A549 (cell line): Measurements from ENCODE around the gene VPS50.

Source experiments
- BHLHE40 ChIP-seq: IDR thresholded peaks from 2 replicates; pipeline ENCODE4 v1.6.1; 2012; ENCODE audit warnings: low read depth, low read length, inconsistent platforms
- ELK1 ChIP-seq: fragments of 150-350 bp; IDR thresholded peaks from 2 replicates; pipeline ENCODE4 v1.6.1; 2014; ENCODE audit warnings: low read depth, mild to moderate bottlenecking, low read length
- POLR2A ChIP-seq: IDR thresholded peaks from 2 replicates; pipeline ENCODE4 v1.6.1; 2012; ENCODE audit warnings: mild to moderate bottlenecking, low read length
- RCOR1 ChIP-seq: fragments of 150-350 bp; IDR thresholded peaks from 2 replicates; pipeline ENCODE4 v1.6.1; 2014; ENCODE audit warnings: antibody characterized with exemption, low read length, low read depth
- REST ChIP-seq: fragments of 200-600 bp; sonication (generic); IDR thresholded peaks from 2 replicates; pipeline ENCODE4 v1.6.1; 2016; ENCODE audit warnings: antibody characterized with exemption, mild to moderate bottlenecking, moderate library complexity
- USF2 ChIP-seq: fragments of 450-650 bp; IDR thresholded peaks from 2 replicates; pipeline ENCODE4 v1.6.1; 2014; ENCODE audit warnings: antibody characterized with exemption
- TF ChIP-seq, protein P1 (sequence below): fragments of >200 bp; sonication (Bioruptor Twin); formaldehyde crosslinking; IDR thresholded peaks from 3 replicates; pipeline ENCODE4 v1.5.1; 2016
- TF ChIP-seq, protein P2 (sequence below): fragments of 250-450 bp; sonication (Bioruptor Pico); IDR thresholded peaks from 2 replicates; pipeline ENCODE4 v1.5.0; 2021; ENCODE audit warnings: mild to moderate bottlenecking, moderate library complexity, borderline replicate concordance

GRCh38 chr7:93315896-93316295 is 83.7 kb downstream of the VPS50 start:
- TF ChIP-seq, protein P1, sequence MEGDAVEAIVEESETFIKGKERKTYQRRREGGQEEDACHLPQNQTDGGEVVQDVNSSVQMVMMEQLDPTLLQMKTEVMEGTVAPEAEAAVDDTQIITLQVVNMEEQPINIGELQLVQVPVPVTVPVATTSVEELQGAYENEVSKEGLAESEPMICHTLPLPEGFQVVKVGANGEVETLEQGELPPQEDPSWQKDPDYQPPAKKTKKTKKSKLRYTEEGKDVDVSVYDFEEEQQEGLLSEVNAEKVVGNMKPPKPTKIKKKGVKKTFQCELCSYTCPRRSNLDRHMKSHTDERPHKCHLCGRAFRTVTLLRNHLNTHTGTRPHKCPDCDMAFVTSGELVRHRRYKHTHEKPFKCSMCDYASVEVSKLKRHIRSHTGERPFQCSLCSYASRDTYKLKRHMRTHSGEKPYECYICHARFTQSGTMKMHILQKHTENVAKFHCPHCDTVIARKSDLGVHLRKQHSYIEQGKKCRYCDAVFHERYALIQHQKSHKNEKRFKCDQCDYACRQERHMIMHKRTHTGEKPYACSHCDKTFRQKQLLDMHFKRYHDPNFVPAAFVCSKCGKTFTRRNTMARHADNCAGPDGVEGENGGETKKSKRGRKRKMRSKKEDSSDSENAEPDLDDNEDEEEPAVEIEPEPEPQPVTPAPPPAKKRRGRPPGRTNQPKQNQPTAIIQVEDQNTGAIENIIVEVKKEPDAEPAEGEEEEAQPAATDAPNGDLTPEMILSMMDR = no peak
- no peak for TF ChIP-seq POLR2A
- TF ChIP-seq, protein P2, sequence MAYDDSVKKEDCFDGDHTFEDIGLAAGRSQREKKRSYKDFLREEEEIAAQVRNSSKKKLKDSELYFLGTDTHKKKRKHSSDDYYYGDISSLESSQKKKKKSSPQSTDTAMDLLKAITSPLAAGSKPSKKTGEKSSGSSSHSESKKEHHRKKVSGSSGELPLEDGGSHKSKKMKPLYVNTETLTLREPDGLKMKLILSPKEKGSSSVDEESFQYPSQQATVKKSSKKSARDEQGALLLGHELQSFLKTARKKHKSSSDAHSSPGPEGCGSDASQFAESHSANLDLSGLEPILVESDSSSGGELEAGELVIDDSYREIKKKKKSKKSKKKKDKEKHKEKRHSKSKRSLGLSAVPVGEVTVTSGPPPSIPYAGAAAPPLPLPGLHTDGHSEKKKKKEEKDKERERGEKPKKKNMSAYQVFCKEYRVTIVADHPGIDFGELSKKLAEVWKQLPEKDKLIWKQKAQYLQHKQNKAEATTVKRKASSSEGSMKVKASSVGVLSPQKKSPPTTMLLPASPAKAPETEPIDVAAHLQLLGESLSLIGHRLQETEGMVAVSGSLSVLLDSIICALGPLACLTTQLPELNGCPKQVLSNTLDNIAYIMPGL (CRISPR knock-in tag) = no peak
- TF ChIP-seq BHLHE40 = no peak
- no peak for TF ChIP-seq RCOR1
- no peak for TF ChIP-seq ELK1
- no peak for TF ChIP-seq REST
- TF ChIP-seq USF2 = no peak
